Renal pelvis (tissue), 4 donors: ENCODE measurements around the gene DNAJB11. TPM values are rescaled to one million over a fixed set of nuclear protein-coding genes. Genes with fewer than 3 reads are reported as not detected.

Experiments used
- DNase-seq: peaks from one replicate; pipeline ENCODE4 v3.0.0-alpha.2; 2013
- polyA plus RNA-seq, 3 donors: library from polyadenylated mRNA; unstranded; fragments of 120-200 nt; gene quantifications; one replicate each; pipeline ENCODE4 v1.2.1, GENCODE V29; 2013; ENCODE audit not compliant: insufficient read length in 3 of 3

Gene DNAJB11
- polyA plus RNA-seq, 3 donors, result 67.9 to 73.9 (median 68.7) TPM

- no peak for DNase-seq
These were observed 20.2 kb downstream of the DNAJB11 start for GRCh38 chr3:186590580-186591295.

- no peak for DNase-seq
These were observed 22.2 kb downstream of the DNAJB11 start for GRCh38 chr3:186592682-186593081.

DNA sequence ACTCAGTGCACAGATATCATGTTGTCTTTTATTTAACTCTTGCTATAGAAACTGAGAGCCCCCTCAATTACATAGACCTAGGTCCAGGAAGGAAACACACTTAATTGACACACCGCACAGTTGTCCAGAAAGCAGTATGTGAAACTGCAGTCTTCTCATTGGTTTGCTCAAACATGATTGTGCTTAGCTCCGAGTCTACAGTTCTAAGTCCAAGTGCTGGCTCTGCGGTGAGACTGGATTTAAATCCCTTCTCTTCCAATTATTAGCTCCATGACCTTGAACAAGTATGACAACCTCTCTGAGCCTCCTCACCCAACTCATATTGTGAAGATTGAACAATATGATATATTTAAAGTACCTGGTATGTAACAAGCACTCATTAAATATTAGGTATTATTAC, 23.3 kb downstream of the DNAJB11 start:
- no peak for DNase-seq

DNA sequence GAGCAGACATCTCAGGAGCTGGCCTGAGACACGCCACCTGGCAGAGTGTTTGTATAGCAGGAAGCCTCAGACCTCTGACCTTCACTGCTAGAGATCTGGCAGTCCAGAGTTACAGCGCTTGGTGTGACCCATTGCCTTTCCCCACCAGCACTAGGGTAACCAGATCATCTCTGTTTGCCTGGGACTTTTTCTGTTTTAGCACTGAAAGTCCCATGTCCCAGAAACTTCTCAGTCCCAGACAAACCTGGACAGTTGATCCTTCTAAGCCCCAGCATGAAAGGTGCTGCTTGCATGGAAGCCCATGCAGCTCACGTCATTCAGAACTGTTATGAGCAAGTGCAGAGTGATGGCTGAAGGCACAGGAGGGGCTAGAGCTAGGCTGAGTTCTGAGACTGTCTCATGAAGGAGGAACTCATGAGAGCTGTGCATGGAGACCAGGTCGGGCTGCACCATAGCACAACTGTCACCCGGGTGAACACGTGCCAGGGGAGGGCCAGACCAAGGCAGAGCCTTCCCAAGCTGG, 24.1 kb downstream of the DNAJB11 start:
- no peak for DNase-seq

GRCh38 chr3:186596568-186597287, 26.2 kb downstream of the DNAJB11 start:
- peak; percentile 44 for DNase-seq

GRCh38 chr3:186598108-186598784, 27.7 kb downstream of the DNAJB11 start:
- DNase-seq, result no peak

DNA sequence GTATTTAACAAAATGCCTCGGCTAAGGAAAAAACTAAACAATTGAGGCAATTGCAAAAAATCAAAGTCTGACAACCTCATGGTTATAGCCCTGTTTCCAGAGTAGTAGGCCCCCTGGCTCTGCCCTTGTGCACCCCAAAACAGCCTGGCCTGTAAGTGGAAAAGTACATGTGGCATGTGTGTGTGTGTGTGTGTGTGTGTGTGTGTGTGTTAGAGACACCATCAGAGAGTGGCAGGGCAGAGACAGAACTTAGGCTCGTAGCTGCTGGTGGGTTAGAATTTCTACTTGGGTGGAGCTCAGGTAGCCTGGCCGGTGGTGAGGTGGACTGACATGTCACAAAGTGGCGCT, 28.2 kb downstream of the DNAJB11 start:
- no peak for DNase-seq

DNA sequence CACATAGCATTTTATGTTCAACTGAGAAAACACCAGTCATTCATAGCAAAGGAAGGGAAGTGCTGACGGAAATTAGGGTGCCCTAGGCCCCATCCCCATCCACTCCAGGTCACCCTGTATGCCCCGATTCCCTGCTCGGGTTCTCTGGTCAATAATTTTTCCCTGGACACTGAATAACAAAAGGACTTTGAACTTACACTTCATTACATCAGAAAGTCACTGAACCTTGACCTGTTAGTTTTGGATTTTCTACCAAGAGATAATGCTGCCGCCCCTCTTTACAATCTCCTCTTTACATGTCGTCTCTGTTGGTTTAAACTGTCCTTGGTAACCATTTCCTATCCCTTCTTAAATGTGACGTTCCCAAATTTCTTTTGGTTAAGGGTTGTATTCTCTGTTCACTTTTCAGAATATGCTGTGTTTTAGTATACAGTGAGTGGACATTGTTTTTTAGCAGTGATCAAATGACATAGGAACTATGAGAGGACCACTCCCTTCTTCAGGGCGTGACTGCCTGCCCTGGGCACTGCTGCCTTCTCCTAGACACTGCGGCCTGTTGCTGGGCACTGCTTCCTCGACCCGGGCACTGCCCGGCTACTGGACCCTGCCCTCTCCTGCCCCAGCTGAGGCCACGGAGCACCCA, 28.7 kb downstream of the DNAJB11 start:
- DNase-seq, result no peak

DNA sequence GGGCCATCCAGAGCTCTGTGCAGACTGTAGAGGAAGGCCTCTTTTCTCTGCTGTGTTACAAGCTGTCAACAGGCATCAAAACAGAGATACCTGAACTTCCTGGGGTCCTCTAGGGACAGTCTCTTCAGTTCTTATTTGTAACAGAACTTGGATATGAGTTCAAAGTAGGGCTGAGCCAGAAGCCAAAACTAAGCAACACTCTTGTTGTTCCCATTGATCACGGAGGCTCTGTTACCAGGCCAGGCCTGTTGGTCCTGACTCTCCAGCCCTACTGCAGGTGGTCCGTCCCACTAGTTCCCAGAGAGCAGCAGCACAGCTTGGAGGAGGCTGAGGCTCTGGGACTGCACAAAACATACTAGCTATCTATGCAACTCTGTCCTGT, 29.3 kb downstream of the DNAJB11 start:
- no peak for DNase-seq

GRCh38 chr3:186600896-186601295, 30.4 kb downstream of the DNAJB11 start:
- DNase-seq, result no peak

GRCh38 chr3:186603159-186603558, 32.6 kb downstream of the DNAJB11 start:
- DNase-seq, result no peak

DNA sequence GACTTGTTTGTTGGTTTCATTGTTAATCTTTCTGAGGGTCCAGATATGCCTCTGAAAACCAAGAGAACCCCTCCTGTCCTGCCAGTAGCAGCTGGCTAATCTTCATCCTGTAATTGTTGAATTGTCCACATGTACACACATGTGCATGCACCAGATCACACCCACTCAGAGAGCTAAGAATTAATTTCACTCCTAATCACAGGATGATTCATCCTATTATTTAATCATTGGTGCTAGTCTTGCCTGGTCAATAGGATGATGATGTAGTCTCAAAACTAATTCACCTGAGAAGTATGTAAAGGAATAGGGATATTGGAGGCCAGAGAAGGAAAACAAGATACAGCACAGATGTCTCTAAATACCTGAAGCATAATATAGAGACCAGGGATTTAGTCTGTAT, 34.6 kb downstream of the DNAJB11 start:
- DNase-seq, result no peak

GRCh38 chr3:186605561-186606545, 35.3 kb downstream of the DNAJB11 start:
- DNase-seq, result no peak

- DNase-seq, result no peak
These were observed 38.2 kb downstream of the DNAJB11 start for GRCh38 chr3:186608624-186609215.

GRCh38 chr3:186609247-186609868, 38.8 kb downstream of the DNAJB11 start:
- no peak for DNase-seq

DNA sequence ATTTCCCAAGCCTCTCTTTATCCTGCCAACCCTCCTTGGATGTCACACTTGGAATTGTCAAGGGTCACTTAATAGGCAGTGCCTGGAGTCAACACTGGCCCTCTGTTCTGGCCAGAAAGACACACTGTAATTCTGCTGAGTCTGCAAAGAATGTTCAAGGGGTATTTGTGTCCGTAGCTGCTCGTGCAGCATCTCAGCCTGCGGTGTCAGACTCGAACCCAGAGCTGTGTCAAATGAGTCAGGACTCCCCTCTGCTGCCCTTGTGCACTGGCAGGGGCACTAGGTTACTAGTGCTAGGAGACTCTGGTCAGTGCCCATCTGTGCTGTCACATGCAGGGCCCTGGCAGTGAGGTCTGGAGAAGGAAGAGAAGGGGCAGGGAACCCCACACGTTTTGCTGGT, 41.5 kb downstream of the DNAJB11 start:
- DNase-seq, result no peak

- DNase-seq, result no peak
These were observed 42.5 kb downstream of the DNAJB11 start, which contains the start of gene AHSG for GRCh38 chr3:186612721-186613636. AHSG (plus strand) TSS chr3:186613060; CDS start chr3:186613142, 82 bp downstream.

DNA sequence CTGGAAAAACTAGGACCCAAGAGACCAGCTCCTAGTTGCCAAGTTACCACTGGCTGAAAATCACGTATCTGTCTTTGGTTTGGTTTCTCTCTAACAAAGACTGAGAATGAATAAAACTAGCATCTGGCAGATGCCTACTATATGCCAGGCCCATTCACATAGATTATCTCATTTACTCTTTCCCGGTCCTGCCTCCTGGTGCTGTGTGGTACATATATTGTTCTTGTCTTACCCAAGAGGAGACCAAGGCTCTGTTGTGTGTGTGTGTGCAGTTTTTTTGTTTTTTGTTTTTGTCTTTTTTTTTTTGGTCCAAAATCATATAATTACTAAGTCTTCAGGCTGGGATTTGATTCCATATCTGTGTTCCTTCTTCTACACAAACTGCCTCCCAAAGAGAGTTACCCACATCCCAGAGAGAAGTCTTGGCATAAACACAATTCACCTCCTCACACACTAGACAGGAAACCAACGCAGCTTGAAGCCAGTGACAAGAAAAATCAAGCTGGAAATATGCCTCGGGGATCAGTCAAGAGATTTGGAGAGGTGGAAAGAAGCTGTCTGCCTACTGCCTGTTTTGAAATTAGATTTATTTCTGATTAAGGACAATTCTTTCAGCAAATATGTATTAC, 43.2 kb downstream of the DNAJB11 start:
- no peak for DNase-seq

GRCh38 chr3:186614266-186614596, 43.7 kb downstream of the DNAJB11 start:
- no peak for DNase-seq
